HG03520 (cell line): Measurements from ENCODE around the gene RAB4B.
"Not testable (repeated sequence)": the region's sequence is repeated elsewhere in the genome, so short reads cannot be mapped to it uniquely, and the experiment has no call there.

ENCODE experiments used
- ATAC-seq: cut with Tn5 transposase; IDR thresholded peaks from one replicate; pipeline ENCODE4 v1.9.1; 2021; ENCODE audit warnings: mild to moderate bottlenecking, moderate library complexity; ENCODE audit not compliant: unreplicated experiment

Gene RAB4B

GRCh38 chr19:40801426-40802299 is 23.6 kb downstream of the RAB4B start:
- ATAC-seq: no peak

GRCh38 chr19:40802300-40803169 is 24.5 kb downstream of the RAB4B start:
- no peak for ATAC-seq

GRCh38 chr19:40803170-40803856 is 25.3 kb downstream of the RAB4B start:
- no peak for ATAC-seq

DNA sequence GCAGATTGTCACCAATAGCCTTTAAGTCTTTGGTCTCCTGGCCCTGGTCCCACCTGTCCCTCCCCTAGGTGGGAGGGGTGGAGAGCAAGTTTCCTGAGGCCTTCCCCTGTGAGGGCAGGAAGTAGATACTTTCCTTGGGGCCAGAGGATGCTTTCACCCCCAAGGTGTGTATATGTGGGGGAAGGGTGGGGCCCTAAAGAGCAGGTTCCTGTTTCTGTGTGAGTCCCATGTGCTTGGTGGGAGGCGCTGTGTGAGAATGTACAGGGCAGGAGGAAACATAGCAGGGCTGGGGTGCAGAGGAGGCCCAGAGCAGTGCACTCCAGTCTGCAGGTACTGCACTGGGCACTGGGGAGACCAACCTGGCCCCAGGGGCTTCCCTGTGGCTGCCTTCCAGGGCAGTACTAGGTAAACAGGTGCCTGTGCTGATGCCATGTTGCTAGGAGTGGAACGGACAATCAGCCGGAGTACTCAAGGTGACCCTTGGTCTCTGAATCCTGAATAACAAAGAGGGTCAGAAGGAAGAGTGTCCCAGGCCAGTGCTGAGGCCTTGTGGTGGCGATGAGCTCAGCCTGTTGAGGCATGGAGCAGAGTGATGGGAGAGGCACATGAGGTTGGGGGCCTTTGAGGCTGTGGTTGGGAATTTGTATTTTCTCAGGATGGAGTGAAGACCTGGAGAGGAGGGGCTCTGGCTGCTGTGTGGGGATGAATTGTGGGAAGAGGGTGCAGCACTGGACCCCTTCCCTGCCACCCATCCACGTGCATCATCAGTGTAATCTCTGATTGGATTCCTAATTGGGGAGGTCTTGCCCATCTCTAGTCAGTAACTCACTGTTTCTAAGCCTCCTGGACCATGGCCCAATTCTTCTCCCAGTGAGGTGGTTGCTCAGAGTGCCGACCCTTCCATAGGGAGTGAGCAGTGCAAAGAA is 26.1 kb downstream of the RAB4B start:
- ATAC-seq: no peak

- no peak for ATAC-seq
Measured at GRCh38 chr19:40804783-40805242, 26.8 kb downstream of the RAB4B start.

GRCh38 chr19:40805258-40805868 is 27.3 kb downstream of the RAB4B start:
- no peak for ATAC-seq

DNA sequence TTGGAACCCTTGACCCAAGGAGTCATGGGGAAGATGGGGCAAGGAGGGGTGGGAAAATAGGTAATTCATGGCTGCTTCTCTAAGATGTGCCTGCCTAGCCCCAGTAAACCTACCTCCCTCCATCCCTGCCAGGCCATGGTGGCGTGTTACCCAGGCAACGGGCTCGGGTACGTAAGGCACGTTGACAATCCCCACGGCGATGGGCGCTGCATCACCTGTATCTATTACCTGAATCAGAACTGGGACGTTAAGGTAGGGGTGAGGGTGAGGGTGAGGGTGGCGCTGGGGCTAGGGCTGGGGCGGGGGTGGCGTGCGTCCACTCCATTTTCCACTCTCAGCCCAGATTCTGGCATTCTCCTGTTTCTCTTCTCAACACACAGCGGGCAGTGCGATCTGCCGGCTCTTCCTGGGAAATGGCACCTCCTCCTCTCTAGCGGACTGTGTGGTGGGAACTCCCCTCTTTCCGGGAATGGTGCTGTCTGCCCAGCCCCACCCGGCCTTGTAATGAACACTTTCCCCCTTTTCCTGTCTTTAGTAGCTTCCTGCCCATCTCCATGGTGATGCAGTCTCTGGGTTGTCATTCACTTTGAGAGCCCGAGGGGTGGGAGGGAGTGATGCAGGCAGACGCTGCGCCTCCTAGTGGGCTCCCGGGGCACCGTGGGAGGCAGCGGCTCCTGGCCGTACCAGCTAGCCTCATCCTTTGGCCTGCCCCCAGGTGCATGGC is 28.5 kb downstream of the RAB4B start:
- ATAC-seq: no peak

GRCh38 chr19:40807147-40808020 is 29.3 kb downstream of the RAB4B start:
- no peak for ATAC-seq

- no peak for ATAC-seq
Measured at GRCh38 chr19:40808021-40808325, 29.9 kb downstream of the RAB4B start.

- ATAC-seq: no peak
Measured at GRCh38 chr19:40808497-40808896, 30.4 kb downstream of the RAB4B start.

- no peak for ATAC-seq
Measured at GRCh38 chr19:40809358-40810086, 31.5 kb downstream of the RAB4B start.

- ATAC-seq: no peak
Measured at GRCh38 chr19:40810160-40810559, 32.1 kb downstream of the RAB4B start.

GRCh38 chr19:40810649-40811408 is 32.8 kb downstream of the RAB4B start:
- not testable (repeated sequence) for ATAC-seq

DNA sequence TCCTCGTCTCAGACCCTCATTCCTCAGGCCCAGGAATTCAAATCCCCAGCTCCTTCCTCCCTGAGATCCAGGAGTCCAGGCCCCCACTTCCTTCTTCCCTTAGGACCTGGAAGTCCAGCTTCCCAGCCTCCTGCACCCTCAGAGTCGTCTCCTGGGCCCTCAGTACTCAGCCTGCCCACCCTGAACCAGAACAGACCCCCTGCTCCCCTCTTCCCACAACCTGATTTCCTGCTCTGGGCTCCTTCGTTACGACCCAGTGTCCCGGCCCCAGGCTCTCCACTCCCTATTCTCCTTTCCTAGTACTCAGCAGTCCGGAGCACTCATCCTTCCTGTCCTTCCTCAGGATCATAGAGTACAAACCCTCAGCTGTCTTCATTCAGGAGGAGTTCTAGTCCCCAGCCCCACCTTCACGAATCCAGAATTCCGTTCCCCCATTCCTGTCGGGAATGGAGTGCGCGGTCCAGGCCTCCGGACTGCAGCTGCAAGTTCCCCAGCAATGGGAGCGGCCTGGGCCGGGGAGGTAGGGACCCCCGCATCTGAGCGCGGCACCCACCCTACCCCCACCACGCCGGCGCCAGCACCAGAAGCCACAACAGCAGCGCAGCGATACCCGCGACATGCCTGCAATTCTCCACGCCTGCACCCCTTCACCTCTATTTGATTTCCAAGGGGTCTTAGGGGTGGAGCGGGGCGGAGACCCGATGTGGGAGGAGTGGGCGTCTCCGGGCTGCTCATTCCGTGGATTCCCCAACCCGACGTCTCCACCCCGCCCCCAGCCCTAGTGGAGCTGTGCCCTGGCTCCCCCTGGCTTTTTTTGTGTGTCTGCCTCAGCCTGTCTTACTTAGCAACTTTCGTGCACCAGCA is 33.7 kb downstream of the RAB4B start:
- ATAC-seq: no peak

GRCh38 chr19:40812571-40812970 is 34.5 kb downstream of the RAB4B start:
- not testable (repeated sequence) for ATAC-seq

- ATAC-seq: no peak
Measured at GRCh38 chr19:40813182-40813581, 35.1 kb downstream of the RAB4B start.
